Measurements from ENCODE around the gene RAB40C. TPM values are rescaled to one million over a fixed set of nuclear protein-coding genes. Genes with fewer than 3 reads are reported as not detected.

Gene RAB40C
- total and polyA plus RNA-seq, 3 experiments from 2014 or later, result 12.3 to 22.8 (median 13.3) TPM

- H3K9me3 Mint-ChIP-seq, result no peaks in the 10 kb centered on the region
- no peak overlapping the region for H3K27ac Mint-ChIP-seq
- no peak overlapping the region for H3K4me3 ChIP-seq (ENCODE audit: low read length)
- peaks cover 0 to 31% (median 0%) of the 10 kb centered on the region in 3 donors for H3K36me3 Mint-ChIP-seq
- CTCF ChIA-PET, result no interaction called here
- H3K27me3 ChIP-seq (ENCODE audit: insufficient read depth, low read length, poor library complexity, severe bottlenecking), result no peaks in the 10 kb centered on the region
- peaks cover 6% of the 10 kb centered on the region for H3K4me1 ChIP-seq (ENCODE audit: insufficient read depth, low read length)
- H3K27ac ChIP-seq (ENCODE audit: low read depth, low read length), result no peak overlapping the region
- peaks cover 0 to 4% (median 2%) of the 10 kb centered on the region in 3 donors for H3K4me1 Mint-ChIP-seq
- POLR2A ChIA-PET, result no interaction called here
- no peaks in the 10 kb centered on the region for H3K9me3 ChIP-seq (ENCODE audit: low read length)
- no peaks in the 10 kb centered on the region for H3K27me3 Mint-ChIP-seq
- no peak overlapping the region for H3K4me3 Mint-ChIP-seq
- no peaks in the 10 kb centered on the region for H3K36me3 ChIP-seq (ENCODE audit: insufficient read depth, low read length)
- no peak for DNase-seq
These were observed 40.5 kb downstream of the RAB40C start for GRCh38 chr16:630249-630814.

GRCh38 chr16:630815-631405, 41.0 kb downstream of the RAB40C start, which contains the start of gene WFIKKN1:
WFIKKN1 (plus strand) TSS chr16:630985; CDS start chr16:631254, 269 bp downstream.
- H3K27me3 Mint-ChIP-seq, result no peaks in the 10 kb centered on the region
- Histone ChIP-seq H3K4me3 (ENCODE audit: low read length) (no peak within 1 kb of the TSS), H3K4me1 (ENCODE audit: insufficient read depth, low read length) (peaks cover 7% of the 10 kb centered on the region), H3K9me3 (ENCODE audit: low read length) (no peaks in the 10 kb centered on the region), H3K36me3 (ENCODE audit: insufficient read depth, low read length) (no peaks in the 10 kb centered on the region), H3K27ac (ENCODE audit: low read depth, low read length) (no peak within 1 kb of the TSS), H3K27me3 (ENCODE audit: insufficient read depth, low read length, poor library complexity, severe bottlenecking) (no peaks in the 10 kb centered on the region)
- ChIA-PET CTCF (no interaction called here), POLR2A (no interaction called here)
- DNase-seq, result no peak
- H3K4me1 Mint-ChIP-seq, result peaks cover 0 to 4% (median 2%) of the 10 kb centered on the region in 3 donors
- H3K27ac Mint-ChIP-seq, result peak within 1 kb of the TSS in 1 of 8 donors; percentile 57
- peak within 1 kb of the TSS in 1 of 7 donors; percentile 32 for H3K4me3 Mint-ChIP-seq
- H3K9me3 Mint-ChIP-seq, result no peaks in the 10 kb centered on the region
- peaks cover 0 to 29% (median 0%) of the 10 kb centered on the region in 3 donors for H3K36me3 Mint-ChIP-seq

DNA sequence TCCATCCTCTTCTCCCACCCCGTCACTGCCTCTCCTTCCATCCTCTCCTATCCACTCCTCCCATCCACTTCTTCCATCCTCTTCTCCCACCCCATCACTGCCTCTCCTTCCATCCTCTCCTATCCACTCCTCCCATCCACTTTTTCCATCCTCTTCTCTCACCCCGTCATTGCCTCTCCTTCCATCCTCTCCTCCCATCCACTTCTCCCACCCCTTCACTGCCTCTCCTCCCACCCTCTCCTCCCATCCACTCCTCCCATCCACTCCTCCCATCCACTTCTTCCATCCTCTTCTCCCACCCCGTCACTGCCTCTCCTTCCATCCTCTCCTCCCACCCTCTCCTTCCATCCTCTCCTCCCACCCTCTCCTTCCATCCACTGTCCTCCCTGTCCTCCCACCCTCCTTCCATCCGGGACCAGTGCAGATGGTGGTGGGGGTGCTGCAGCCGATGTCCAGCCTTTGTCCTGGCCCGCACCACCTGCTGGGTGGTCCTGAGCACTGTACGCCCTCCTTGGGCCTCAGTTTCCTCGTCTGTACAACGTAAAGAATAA, 42.0 kb downstream of the RAB40C start:
- Mint-ChIP-seq H3K4me3 (no peak overlapping the region), H3K27me3 (peaks cover 0 to 7% of the 10 kb centered on the region in 2 donors), H3K27ac (peak overlapping the region in 1 of 8 donors; percentile 83), H3K36me3 (peaks cover 0 to 27% (median 0%) of the 10 kb centered on the region in 3 donors), H3K4me1 (peaks cover 0 to 11% (median 9%) of the 10 kb centered on the region in 3 donors), H3K9me3 (peaks cover 0 to 3% (median 0%) of the 10 kb centered on the region in 5 donors)
- ChIA-PET POLR2A (no interaction called here), CTCF (no interaction called here)
- H3K9me3 ChIP-seq (ENCODE audit: low read length), result no peaks in the 10 kb centered on the region
- H3K4me3 ChIP-seq (ENCODE audit: low read length), result no peak overlapping the region
- no peak for DNase-seq
- no peaks in the 10 kb centered on the region for H3K27me3 ChIP-seq (ENCODE audit: insufficient read depth, low read length, poor library complexity, severe bottlenecking)
- H3K36me3 ChIP-seq (ENCODE audit: insufficient read depth, low read length), result no peaks in the 10 kb centered on the region
- H3K27ac ChIP-seq (ENCODE audit: low read depth, low read length), result no peak overlapping the region
- peaks cover 7% of the 10 kb centered on the region for H3K4me1 ChIP-seq (ENCODE audit: insufficient read depth, low read length)

- Histone ChIP-seq H3K9me3 (ENCODE audit: low read length) (no peaks in the 10 kb centered on the region), H3K27me3 (ENCODE audit: insufficient read depth, low read length, poor library complexity, severe bottlenecking) (no peaks in the 10 kb centered on the region), H3K4me3 (ENCODE audit: low read length) (no peak overlapping the region), H3K4me1 (ENCODE audit: insufficient read depth, low read length) (peaks cover 12% of the 10 kb centered on the region), H3K36me3 (ENCODE audit: insufficient read depth, low read length) (no peaks in the 10 kb centered on the region), H3K27ac (ENCODE audit: low read depth, low read length) (no peak overlapping the region)
- Mint-ChIP-seq H3K9me3 (peaks cover 0 to 3% (median 0%) of the 10 kb centered on the region in 5 donors), H3K4me3 (no peak overlapping the region), H3K36me3 (peaks cover 0 to 20% (median 0%) of the 10 kb centered on the region in 3 donors), H3K27me3 (peaks cover 0 to 7% of the 10 kb centered on the region in 2 donors), H3K4me1 (peaks cover 0 to 16% (median 9%) of the 10 kb centered on the region in 3 donors), H3K27ac (no peak overlapping the region)
- ChIA-PET CTCF (no interaction called here), POLR2A (no interaction called here)
- peak in 1 of 5 donors; percentile 46 for DNase-seq
These were observed 42.8 kb downstream of the RAB40C start for GRCh38 chr16:632486-633335.

DNA sequence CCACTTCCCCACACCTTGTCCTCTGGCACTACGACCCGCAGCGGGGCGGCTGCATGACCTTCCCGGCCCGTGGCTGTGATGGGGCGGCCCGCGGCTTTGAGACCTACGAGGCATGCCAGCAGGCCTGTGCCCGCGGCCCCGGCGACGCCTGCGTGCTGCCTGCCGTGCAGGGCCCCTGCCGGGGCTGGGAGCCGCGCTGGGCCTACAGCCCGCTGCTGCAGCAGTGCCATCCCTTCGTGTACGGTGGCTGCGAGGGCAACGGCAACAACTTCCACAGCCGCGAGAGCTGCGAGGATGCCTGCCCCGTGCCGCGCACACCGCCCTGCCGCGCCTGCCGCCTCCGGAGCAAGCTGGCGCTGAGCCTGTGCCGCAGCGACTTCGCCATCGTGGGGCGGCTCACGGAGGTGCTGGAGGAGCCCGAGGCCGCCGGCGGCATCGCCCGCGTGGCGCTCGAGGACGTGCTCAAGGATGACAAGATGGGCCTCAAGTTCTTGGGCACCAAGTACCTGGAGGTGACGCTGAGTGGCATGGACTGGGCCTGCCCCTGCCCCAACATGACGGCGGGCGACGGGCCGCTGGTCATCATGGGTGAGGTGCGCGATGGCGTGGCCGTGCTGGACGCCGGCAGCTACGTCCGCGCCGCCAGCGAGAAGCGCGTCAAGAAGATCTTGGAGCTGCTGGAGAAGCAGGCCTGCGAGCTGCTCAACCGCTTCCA, 43.6 kb downstream of the RAB40C start:
- H3K4me1 Mint-ChIP-seq, result peaks cover 0 to 20% (median 10%) of the 10 kb centered on the region in 3 donors
- CTCF ChIA-PET, result no interaction called here
- H3K9me3 Mint-ChIP-seq, result peaks cover 0 to 3% (median 0%) of the 10 kb centered on the region in 5 donors
- POLR2A ChIA-PET, result no interaction called here
- Histone ChIP-seq H3K27me3 (ENCODE audit: insufficient read depth, low read length, poor library complexity, severe bottlenecking) (no peaks in the 10 kb centered on the region), H3K4me1 (ENCODE audit: insufficient read depth, low read length) (peaks cover 16% of the 10 kb centered on the region), H3K27ac (ENCODE audit: low read depth, low read length) (no peak overlapping the region), H3K4me3 (ENCODE audit: low read length) (no peak overlapping the region), H3K9me3 (ENCODE audit: low read length) (no peaks in the 10 kb centered on the region), H3K36me3 (ENCODE audit: insufficient read depth, low read length) (no peaks in the 10 kb centered on the region)
- H3K27ac Mint-ChIP-seq, result no peak overlapping the region
- H3K27me3 Mint-ChIP-seq, result peaks cover 0 to 7% of the 10 kb centered on the region in 2 donors
- H3K4me3 Mint-ChIP-seq, result peak overlapping the region in 2 of 7 donors; percentile 80 to 81
- DNase-seq, result peak in 1 of 5 donors; percentile 50
- H3K36me3 Mint-ChIP-seq, result peaks cover 0 to 13% (median 0%) of the 10 kb centered on the region in 3 donors

DNA sequence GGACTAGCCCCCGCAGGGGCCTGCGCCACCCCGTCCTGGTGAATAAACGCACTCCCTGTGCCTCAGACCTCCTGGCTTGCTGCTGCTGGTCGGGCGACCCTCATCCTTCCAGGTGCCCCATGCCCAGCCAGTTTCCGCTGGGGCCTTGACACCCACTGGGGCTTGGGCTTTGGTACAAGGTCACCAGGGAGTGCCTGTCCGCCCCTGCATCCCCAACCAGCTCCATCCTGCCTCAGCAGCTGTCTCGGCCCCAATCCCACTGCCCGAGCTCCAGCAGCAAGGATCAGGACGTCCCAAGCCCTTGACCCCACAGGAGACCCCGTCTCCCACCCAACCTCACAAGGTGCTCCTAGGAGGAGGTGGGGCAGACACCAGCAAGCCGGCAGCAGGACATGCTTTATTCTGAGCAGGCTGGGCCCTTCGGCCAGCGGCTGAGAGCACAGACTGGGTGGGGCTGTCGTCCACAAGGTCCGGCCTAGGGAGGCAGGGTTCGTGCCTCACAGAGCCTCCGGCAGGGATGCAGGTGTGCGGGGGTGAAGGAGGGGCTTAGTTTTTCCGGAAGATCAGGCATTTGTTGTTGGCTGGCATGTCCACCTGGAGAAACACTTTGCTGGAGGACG, 44.3 kb downstream of the RAB40C start:
- CTCF ChIA-PET, result no interaction called here
- H3K4me3 Mint-ChIP-seq, result peak overlapping the region in 6 of 7 donors; percentile 34 to 88 (median 62)
- H3K36me3 Mint-ChIP-seq, result peaks cover 0 to 10% (median 0%) of the 10 kb centered on the region in 3 donors
- H3K4me1 Mint-ChIP-seq, result peaks cover 0 to 20% (median 10%) of the 10 kb centered on the region in 3 donors
- DNase-seq, result no peak
- H3K9me3 Mint-ChIP-seq, result peaks cover 0 to 3% (median 0%) of the 10 kb centered on the region in 5 donors
- Histone ChIP-seq H3K27ac (ENCODE audit: low read depth, low read length) (no peak overlapping the region), H3K4me1 (ENCODE audit: insufficient read depth, low read length) (peaks cover 16% of the 10 kb centered on the region), H3K4me3 (ENCODE audit: low read length) (no peak overlapping the region), H3K27me3 (ENCODE audit: insufficient read depth, low read length, poor library complexity, severe bottlenecking) (no peaks in the 10 kb centered on the region), H3K9me3 (ENCODE audit: low read length) (no peaks in the 10 kb centered on the region), H3K36me3 (ENCODE audit: insufficient read depth, low read length) (no peaks in the 10 kb centered on the region)
- POLR2A ChIA-PET, result no interaction called here
- H3K27me3 Mint-ChIP-seq, result peaks cover 0 to 7% of the 10 kb centered on the region in 2 donors
- H3K27ac Mint-ChIP-seq, result peak overlapping the region in 2 of 8 donors; percentile 78 to 87

DNA sequence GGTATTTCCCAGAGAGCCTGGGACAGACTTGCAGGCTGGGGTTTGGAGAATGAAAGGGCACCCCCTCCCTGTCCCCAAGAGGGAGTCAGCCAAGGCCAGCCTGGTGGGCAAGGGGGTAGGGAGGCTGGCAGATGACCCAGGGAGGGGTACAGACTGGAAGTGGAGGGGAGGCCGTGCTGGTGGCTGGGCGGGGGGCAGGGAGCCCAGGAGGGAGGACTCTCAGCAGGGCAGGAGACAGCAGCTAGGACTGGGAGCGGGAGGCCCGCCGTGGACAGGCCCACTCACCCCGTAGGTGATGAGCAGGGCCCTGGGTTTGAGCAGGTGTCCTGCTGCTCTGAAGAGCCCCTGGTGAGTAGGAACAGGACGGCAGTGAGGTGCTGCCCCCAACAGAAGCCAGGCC, 45.1 kb downstream of the RAB40C start:
- Histone ChIP-seq H3K9me3 (ENCODE audit: low read length) (no peaks in the 10 kb centered on the region), H3K27me3 (ENCODE audit: insufficient read depth, low read length, poor library complexity, severe bottlenecking) (no peaks in the 10 kb centered on the region), H3K36me3 (ENCODE audit: insufficient read depth, low read length) (no peaks in the 10 kb centered on the region), H3K4me3 (ENCODE audit: low read length) (peak overlapping the region; percentile 81), H3K27ac (ENCODE audit: low read depth, low read length) (peak overlapping the region; percentile 80), H3K4me1 (ENCODE audit: insufficient read depth, low read length) (peaks cover 16% of the 10 kb centered on the region)
- Mint-ChIP-seq H3K27ac (peak overlapping the region in 1 of 8 donors; percentile 21), H3K4me3 (peak overlapping the region; percentile 37 to 88 (median 64)), H3K27me3 (peaks cover 0 to 7% of the 10 kb centered on the region in 2 donors), H3K9me3 (peaks cover 0 to 3% (median 0%) of the 10 kb centered on the region in 5 donors), H3K4me1 (peaks cover 0 to 20% (median 10%) of the 10 kb centered on the region in 3 donors), H3K36me3 (peaks cover 0 to 10% (median 0%) of the 10 kb centered on the region in 3 donors)
- no peak for DNase-seq
- CTCF ChIA-PET, result no interaction called here
- POLR2A ChIA-PET, result no interaction called here
